GM12892 (cell line): ENCODE results near the gene MRPL20.

Source experiments
- POLR2A ChIP-seq: IDR thresholded peaks from 2 replicates; pipeline ENCODE4 v1.6.1; 2011; ENCODE audit warnings: low read depth, low read length, control low read depth
- TAF1 ChIP-seq: IDR thresholded peaks from 2 replicates; pipeline ENCODE4 v1.6.1; 2011; ENCODE audit warnings: low read depth, mild to moderate bottlenecking, control low read depth, low read length, borderline replicate concordance

- TF ChIP-seq TAF1 (no peak), POLR2A (no peak)
These were observed 4.8 kb downstream of the MRPL20 start for GRCh38 chr1:1402072-1402900.
